GM12878 (cell line): ENCODE results near the gene ZCCHC18.
"Not testable (repeated sequence)": the region's sequence is repeated elsewhere in the genome, so short reads cannot be mapped to it uniquely, and the experiment has no call there.

ENCODE experiments used
- EP300 ChIP-seq, 2 experiments: fragments of 150-350 bp in 1 of 2; IDR thresholded peaks; 2 replicates each; pipeline ENCODE4 v1.6.1; 2011 to 2012; ENCODE audit warnings: low read depth in 2 of 2, low read length in 2 of 2, borderline replicate concordance in 1 of 2, improper control_type of control experiment in 1 of 2, inconsistent platforms in 1 of 2; ENCODE audit not compliant: control insufficient read depth in 1 of 2
- ESRRA ChIP-seq: IDR thresholded peaks from 2 replicates; pipeline ENCODE4 v1.6.1; 2012; ENCODE audit warnings: mild to moderate bottlenecking, low read length, improper control_type of control experiment

DNA sequence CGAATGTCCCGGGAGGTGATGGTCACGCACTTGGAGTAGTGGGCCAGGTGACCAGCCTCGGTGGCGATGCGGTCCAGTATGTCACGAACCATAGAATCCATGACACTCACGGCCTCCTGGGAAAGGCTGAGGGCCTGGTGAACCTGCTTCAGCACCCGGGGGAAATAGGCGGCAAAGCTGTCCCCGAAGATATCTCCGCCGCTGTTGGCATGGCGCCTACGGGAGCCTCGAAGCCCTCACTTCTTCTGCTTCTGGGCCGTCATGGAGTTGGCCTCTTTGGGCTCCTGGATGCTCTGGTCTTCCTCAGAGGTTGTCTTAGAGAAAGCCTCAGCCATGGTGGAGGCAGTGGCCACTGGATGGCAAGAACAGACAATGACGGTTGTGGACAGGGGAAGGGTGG, 49.7 kb upstream of the ZCCHC18 start:
- TF ChIP-seq EP300 (IDR thresholded peaks at IDR 0.05; ENCODE audit: borderline replicate concordance in 1 of 2, control insufficient read depth in 1 of 2, low read depth in 2 of 2, low read length in 2 of 2); ESRRA: not testable (repeated sequence)
